HEK293 (cell line): ENCODE measurements around the gene RNASEH2A.

Experiments used
- BCL11A ChIP-seq: fragments of 450-650 bp; formaldehyde crosslinking; IDR thresholded peaks from 2 replicates; pipeline ENCODE4 v1.5.1; 2016; ENCODE audit warnings: low read depth, missing biosample characterization, missing genetic modification characterization
- GLI2 ChIP-seq: fragments of 450-650 bp; formaldehyde crosslinking; IDR thresholded peaks from 2 replicates; pipeline ENCODE4; 2017; ENCODE audit warnings: missing biosample characterization, missing genetic modification characterization, low read depth, borderline replicate concordance
- GLIS1 ChIP-seq: fragments of 450-650 bp; formaldehyde crosslinking; IDR thresholded peaks from 2 replicates; pipeline ENCODE4 v1.5.1; 2016; ENCODE audit warnings: missing biosample characterization, missing genetic modification characterization
- HOXC10 ChIP-seq: sonication (generic); formaldehyde crosslinking; IDR thresholded peaks from 2 replicates; pipeline ENCODE4 v1.8.1; 2023; ENCODE audit warnings: mild to moderate bottlenecking, missing genetic modification reagents
- HOXD13 ChIP-seq: sonication (generic); formaldehyde crosslinking; IDR thresholded peaks from 2 replicates; pipeline ENCODE4 v1.8.0; 2022; ENCODE audit warnings: missing genetic modification reagents, borderline replicate concordance
- INSM2 ChIP-seq: fragments of 450-650 bp; formaldehyde crosslinking; IDR thresholded peaks from 2 replicates; pipeline ENCODE4 v1.5.1; 2016; ENCODE audit warnings: missing biosample characterization, missing genetic modification characterization
- KLF7 ChIP-seq: fragments of 450-650 bp; formaldehyde crosslinking; IDR thresholded peaks from 2 replicates; pipeline ENCODE4 v1.5.1; 2016; ENCODE audit warnings: missing biosample characterization, missing genetic modification characterization, borderline replicate concordance
- PATZ1 ChIP-seq: fragments of 450-650 bp; formaldehyde crosslinking; IDR thresholded peaks from 2 replicates; pipeline ENCODE4 v1.5.1; 2016; ENCODE audit warnings: missing biosample characterization, missing genetic modification characterization
- PRDM1 ChIP-seq: fragments of 450-650 bp; formaldehyde crosslinking; IDR thresholded peaks from 2 replicates; pipeline ENCODE4; 2016; ENCODE audit warnings: missing biosample characterization, missing genetic modification characterization
- SCRT2 ChIP-seq: fragments of 450-650 bp; formaldehyde crosslinking; IDR thresholded peaks from 2 replicates; pipeline ENCODE4 v1.5.1; 2016; ENCODE audit warnings: missing biosample characterization, missing genetic modification characterization
- TRIM28 ChIP-seq: IDR thresholded peaks from 2 replicates; pipeline ENCODE4 v1.6.1; 2011; ENCODE audit warnings: low read length, control low read depth, borderline replicate concordance
- ZBTB1 ChIP-seq: fragments of 450-650 bp; formaldehyde crosslinking; IDR thresholded peaks from 2 replicates; pipeline ENCODE4 v1.5.1; 2016; ENCODE audit warnings: missing biosample characterization, missing genetic modification characterization
- ZBTB21 ChIP-seq: fragments of 450-650 bp; formaldehyde crosslinking; IDR thresholded peaks from 2 replicates; pipeline ENCODE4 v1.5.1; 2017; ENCODE audit warnings: missing biosample characterization, missing genetic modification characterization
- ZNF169 ChIP-seq: fragments of 450-650 bp; formaldehyde crosslinking; IDR thresholded peaks from 2 replicates; pipeline ENCODE4 v1.5.1; 2016; ENCODE audit warnings: missing biosample characterization, missing genetic modification characterization
- ZNF184 ChIP-seq: fragments of 450-650 bp; IDR thresholded peaks from 2 replicates; pipeline ENCODE4 v1.5.1; 2018; ENCODE audit warnings: missing biosample characterization, mild to moderate bottlenecking, missing genetic modification characterization
- ZNF211 ChIP-seq: fragments of 450-650 bp; formaldehyde crosslinking; IDR thresholded peaks from 2 replicates; pipeline ENCODE4 v1.5.1; 2016; ENCODE audit warnings: low read depth, missing biosample characterization, missing genetic modification characterization
- ZNF223 ChIP-seq: fragments of 450-650 bp; formaldehyde crosslinking; IDR thresholded peaks from 2 replicates; pipeline ENCODE4 v1.5.1; 2016; ENCODE audit warnings: missing biosample characterization, missing genetic modification characterization
- ZNF239 ChIP-seq: fragments of 450-650 bp; formaldehyde crosslinking; IDR thresholded peaks from 2 replicates; pipeline ENCODE4 v1.5.1; 2016; ENCODE audit warnings: missing biosample characterization, missing genetic modification characterization
- ZNF311 ChIP-seq: fragments of 450-650 bp; formaldehyde crosslinking; IDR thresholded peaks from 2 replicates; pipeline ENCODE4 v1.5.1; 2017; ENCODE audit warnings: missing biosample characterization, missing genetic modification characterization, borderline replicate concordance
- ZNF362 ChIP-seq: fragments of 450-650 bp; formaldehyde crosslinking; IDR thresholded peaks from 2 replicates; pipeline ENCODE4 v1.5.1; 2016; ENCODE audit warnings: missing biosample characterization, missing genetic modification characterization
- ZNF398 ChIP-seq: fragments of 450-650 bp; formaldehyde crosslinking; IDR thresholded peaks from 2 replicates; pipeline ENCODE4 v1.5.1; 2017; ENCODE audit warnings: missing biosample characterization, missing genetic modification characterization
- ZNF416 ChIP-seq: fragments of 450-650 bp; formaldehyde crosslinking; IDR thresholded peaks from 2 replicates; pipeline ENCODE4 v1.5.1; 2016; ENCODE audit warnings: missing biosample characterization, missing genetic modification characterization
- ZNF473 ChIP-seq: fragments of 450-650 bp; formaldehyde crosslinking; IDR thresholded peaks from 2 replicates; pipeline ENCODE4 v1.5.1; 2017; ENCODE audit warnings: missing biosample characterization, missing genetic modification characterization
- ZNF518A ChIP-seq: fragments of 450-650 bp; formaldehyde crosslinking; conservative IDR thresholded peaks from 2 replicates; pipeline ENCODE4 v1.5.1; 2016; ENCODE audit warnings: low read depth, missing biosample characterization, missing genetic modification characterization
- ZNF544 ChIP-seq: fragments of 450-650 bp; formaldehyde crosslinking; IDR thresholded peaks from 2 replicates; pipeline ENCODE4 v1.5.0; 2017; ENCODE audit warnings: missing biosample characterization, missing genetic modification characterization
- ZNF585B ChIP-seq: fragments of 450-650 bp; formaldehyde crosslinking; IDR thresholded peaks from 2 replicates; pipeline ENCODE4 v1.5.1; 2016; ENCODE audit warnings: missing biosample characterization, missing genetic modification characterization
- ZNF610 ChIP-seq: fragments of 450-650 bp; formaldehyde crosslinking; IDR thresholded peaks from 2 replicates; pipeline ENCODE4 v1.5.1; 2016; ENCODE audit warnings: missing biosample characterization, missing genetic modification characterization, borderline replicate concordance
- ZNF664 ChIP-seq: fragments of 450-650 bp; formaldehyde crosslinking; IDR thresholded peaks from 2 replicates; pipeline ENCODE4 v1.5.1; 2016; ENCODE audit warnings: missing biosample characterization, missing genetic modification characterization

RNASEH2A gene

GRCh38 chr19:12782424-12783290, 23.7 kb upstream of the RNASEH2A start (continued):
- 0 out of 2 replicates have a peak, but pooled peaks have one; percentile 28 for TF ChIP-seq ZBTB21
- no peak for TF ChIP-seq GLI2 (tag by site-specific recombination)
- TF ChIP-seq ZNF610 (tag by site-specific recombination) = 0 out of 2 replicates have a peak, but pooled peaks have one; percentile 30
- TF ChIP-seq ZNF398 (tag by site-specific recombination) = peak; percentile 82
- TF ChIP-seq ZNF664 (tag by site-specific recombination) = no peak
- no peak for TF ChIP-seq ZNF473
- TF ChIP-seq ZNF416 = no peak
- TF ChIP-seq ZNF239 = no peak
- TF ChIP-seq ZNF184 (tag by site-specific recombination) = no peak
- TF ChIP-seq ZNF311 (tag by site-specific recombination) = no peak; the same call in 1 of the 2 replicates
- TF ChIP-seq HOXC10 (CRISPR knock-in tag) = no peak
- no peak for TF ChIP-seq ZNF211
- no peak for TF ChIP-seq BCL11A
- TF ChIP-seq ZBTB1 (tag by site-specific recombination) = peak; percentile 74; the same call in 1 of the 2 replicates
- TF ChIP-seq HOXD13 (CRISPR knock-in tag) = no peak
- TF ChIP-seq PATZ1 = peak; percentile 98
- TF ChIP-seq ZNF518A (tag by site-specific recombination) = peak; percentile 34; the same call in 1 of the 2 replicates
- no peak for TF ChIP-seq ZNF362
- TF ChIP-seq ZNF544 = no peak
- TF ChIP-seq PRDM1 (tag by site-specific recombination) = no peak; the same call in 1 of the 2 replicates
- TF ChIP-seq INSM2 (tag by site-specific recombination) = 0 out of 2 replicates have a peak, but pooled peaks have one; percentile 20
- TF ChIP-seq KLF7 = no peak; the same call in none of the 2 replicates
- peak; percentile 96 for TF ChIP-seq GLIS1 (tag by site-specific recombination)
- no peak for TF ChIP-seq ZNF223 (tag by site-specific recombination)
- TF ChIP-seq TRIM28 = no peak
- TF ChIP-seq ZNF585B (tag by site-specific recombination) = no peak
- TF ChIP-seq SCRT2 = 0 out of 2 replicates have a peak, but pooled peaks have one; percentile 30
- no peak for TF ChIP-seq ZNF169 (tag by site-specific recombination)
